Fibroblast of upper back skin (primary cell): Measurements from ENCODE around the gene GRK5.
"Not testable (repeated sequence)": the region's sequence is repeated elsewhere in the genome, so short reads cannot be mapped to it uniquely, and the experiment has no call there.

Source experiments
- DNase-seq: peaks from one replicate; pipeline ENCODE4 v3.0.0-alpha.2; 2013

The GRK5 gene

DNA sequence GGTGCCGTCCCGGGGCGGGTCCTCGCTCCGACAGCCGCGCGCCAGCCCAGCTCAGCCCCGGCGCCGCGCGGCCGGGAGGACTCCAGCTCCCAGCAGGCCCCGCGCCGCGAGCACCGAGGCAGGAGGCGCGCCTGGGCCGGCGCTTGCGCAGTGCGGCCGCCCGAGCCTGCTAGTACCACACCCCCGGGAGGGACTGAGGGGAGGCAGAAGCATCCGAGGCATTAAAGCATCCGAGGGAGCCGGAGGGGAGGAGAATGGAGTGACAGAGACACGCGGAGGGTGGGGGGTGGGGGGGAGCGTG is at the start of gene GRK5:
Gene GRK5, plus strand, starts transcription at position 206 of the 301 bp plus-strand sequence. CDS start 347 bp downstream, outside the sequence.
- DNase-seq, result peak; percentile 97

DNA sequence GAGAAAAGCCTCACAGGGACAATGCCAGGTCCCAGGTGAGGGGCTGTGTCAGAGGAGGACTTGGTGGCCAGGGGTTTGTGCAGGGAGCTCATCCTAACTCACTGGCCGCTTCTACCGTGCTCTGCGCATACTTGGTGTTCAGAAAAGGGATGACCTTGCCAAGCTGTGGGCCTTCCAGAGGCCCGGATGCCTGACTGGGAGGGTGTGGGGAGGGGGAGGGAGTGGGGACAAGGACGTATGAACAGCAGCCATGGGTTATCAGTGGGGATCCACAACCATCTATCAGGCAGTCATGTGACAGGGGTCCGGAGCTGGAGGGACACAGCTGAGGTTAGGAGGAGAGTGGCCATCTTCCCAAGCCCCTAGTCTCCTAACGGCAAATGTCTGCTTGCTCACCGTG is 48.0 kb upstream of the GRK5 start:
- no peak for DNase-seq

DNA sequence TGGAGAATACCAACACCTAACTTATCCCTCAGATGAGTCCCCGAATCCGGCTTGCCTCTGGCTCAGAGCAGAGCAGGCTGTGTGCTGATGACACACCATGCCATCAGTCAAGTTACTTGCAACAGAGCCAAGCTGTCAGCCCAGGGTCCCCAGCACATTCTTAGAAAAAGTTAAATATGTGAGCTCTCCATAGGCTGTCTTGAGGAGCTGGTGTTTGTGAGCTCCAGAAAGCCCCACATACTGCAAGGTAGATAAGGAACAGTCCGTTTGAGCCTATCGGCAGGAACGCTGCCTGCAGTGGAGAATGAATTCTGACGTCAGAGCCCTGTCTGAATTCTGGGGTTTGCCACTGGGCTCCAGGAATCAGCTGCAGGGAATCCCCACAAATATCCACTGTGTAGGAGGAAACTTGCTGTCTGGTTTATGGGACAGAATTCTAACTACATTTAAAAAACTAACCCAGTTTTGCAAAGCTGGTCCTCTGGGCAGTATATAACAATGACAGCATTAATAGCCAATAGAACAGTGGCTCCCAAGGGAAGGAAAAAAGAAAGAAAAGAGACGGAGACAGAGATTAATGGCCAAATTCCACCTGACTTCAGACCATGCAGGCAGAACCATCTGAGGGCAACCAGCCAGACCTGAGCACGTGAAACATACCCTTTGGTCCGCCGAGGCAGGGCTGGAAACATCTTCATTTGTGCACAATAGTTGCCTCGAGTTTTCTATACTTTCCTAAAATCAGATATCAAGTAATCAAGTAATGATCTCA is 45.5 kb upstream of the GRK5 start:
- peak; percentile 67 for DNase-seq

DNA sequence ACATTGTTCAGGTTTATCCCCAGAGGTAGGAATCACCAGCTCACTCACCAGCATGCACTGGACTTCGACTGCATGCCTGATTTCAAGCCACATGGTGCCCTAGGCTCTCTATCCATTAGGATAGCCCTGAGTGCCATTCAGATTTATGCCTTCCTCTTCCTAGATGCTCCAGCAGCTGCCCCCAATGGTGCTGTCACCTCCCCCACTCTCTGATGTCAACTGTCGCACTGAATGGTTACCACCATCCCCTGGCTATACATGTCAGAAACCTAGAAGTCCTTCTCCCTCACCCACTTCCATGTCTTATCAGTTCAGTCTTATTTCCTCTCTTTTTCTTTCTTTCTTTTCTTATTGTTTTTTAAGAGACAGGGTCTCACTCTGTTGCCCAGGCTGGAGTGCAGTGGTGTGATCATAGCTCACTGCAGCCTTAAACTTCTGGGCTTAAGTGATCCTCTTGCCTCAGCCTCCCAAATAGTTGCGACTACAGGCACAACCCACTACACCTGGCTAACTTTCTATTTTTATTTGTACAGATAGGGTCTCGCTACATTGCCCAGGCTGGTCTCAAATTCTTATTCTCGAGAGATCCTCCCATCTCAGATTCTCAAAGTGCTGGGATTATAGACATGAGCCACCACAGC is 44.8 kb upstream of the GRK5 start:
- no peak for DNase-seq

DNA sequence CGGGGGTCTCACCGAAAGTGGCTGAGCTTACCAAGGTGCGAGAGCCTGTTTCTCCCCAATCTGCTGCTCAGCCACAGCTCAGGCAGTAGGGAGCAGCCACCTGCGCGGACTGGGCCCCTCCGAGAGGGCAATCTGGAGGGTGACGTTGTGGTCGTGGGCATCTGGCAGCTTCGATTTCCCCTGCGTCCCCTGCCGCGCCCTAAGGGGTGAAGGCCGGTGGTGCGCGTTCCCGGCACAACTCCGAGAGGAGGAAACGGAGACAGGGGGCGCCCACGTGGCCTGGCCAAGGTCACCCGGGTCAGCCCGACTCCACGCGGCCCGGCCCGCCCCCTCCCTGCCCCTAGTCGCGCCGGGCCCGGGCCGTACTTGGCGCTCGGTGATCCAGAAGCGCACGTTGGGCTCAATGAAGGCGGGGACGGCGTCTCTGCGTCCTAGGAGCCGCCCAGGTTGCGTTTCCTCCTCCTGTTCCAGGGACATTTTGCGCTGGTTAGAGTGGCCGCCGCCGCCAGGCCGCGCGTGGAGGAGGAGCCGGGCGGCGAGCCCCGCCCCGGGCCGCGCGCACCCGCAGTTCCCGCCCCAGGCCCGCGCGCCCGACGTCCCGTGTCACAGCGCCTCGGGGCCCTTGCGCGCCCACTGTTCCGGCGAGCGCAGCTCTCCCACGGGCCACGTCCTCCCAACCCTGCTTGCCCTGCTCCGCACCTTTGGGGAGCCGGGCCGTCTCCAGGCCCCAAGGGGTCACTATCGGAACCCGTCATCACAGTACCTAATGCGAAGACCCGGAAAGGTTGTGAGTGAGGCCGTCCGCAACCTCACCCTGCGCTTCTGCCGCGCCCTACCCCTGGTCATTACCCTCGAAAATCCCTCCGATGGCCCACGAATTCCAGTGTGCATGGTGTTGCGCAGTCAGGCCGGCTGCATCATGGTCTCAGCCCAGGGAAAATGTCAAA is 41.9 kb upstream of the GRK5 start, which contains the start of gene SFXN4:
Gene SFXN4, minus strand, starts transcription at position 544 of the 947 bp plus-strand sequence. Its CDS starts 67 bp downstream, at position 477.
- DNase-seq, result peak; percentile 43

DNA sequence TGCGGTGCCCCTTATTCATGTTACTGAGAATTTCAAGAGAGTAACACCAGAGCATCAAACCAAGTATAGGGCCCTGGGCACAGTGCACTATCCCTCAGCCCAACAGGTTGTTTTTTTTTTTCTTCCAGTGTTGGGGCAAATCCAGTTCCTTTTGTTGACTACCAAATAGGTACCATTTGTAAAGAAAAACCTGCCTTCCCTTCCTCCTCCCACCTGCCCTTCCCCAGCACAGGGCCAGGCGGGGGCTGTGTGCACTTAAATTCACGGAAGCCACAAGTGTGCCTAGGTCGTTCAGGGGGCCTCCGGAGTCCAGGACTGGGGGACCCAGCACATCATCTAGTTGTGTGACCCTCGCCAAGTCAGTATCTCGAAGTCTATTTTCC is 41.3 kb upstream of the GRK5 start:
- no peak for DNase-seq

DNA sequence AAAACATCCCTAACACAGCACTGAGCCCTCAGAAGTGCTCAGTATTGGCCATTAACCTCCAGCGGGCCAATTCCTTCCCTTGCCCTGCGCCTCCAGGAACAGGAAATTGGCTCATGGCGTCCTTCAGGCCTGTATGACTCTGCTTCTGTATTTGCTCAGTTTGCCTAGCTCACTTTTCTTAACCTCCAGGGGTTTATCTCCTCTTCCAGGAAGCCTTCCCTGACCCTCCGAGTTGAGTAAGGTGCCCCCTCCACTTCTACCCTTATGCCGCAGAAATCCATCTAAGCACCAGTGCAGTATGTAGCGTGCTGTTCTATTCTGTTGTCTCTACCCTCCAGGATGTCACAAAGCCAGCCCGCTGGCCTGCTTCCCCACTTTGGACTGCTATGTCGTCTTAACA is 40.8 kb upstream of the GRK5 start:
- DNase-seq, result no peak

DNA sequence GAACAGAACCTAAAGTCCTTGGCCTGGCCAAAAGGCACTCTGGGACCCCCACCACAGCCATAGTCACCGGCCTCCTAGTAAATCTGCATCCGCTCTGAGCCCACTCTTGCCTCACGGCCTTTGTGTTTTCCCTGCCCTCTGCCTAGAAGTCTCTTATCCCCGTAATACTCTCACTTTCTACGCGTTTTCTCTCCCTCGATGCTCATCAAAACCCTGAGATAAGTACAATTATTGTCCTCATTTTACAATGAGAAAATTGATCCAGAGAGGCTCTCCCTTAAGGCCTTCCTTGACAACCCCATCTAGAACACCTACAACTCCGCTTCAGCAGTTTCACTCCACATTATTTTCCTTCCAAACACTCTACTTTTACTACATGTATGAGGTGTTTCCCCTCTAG is 40.3 kb upstream of the GRK5 start:
- DNase-seq, result no peak

DNA sequence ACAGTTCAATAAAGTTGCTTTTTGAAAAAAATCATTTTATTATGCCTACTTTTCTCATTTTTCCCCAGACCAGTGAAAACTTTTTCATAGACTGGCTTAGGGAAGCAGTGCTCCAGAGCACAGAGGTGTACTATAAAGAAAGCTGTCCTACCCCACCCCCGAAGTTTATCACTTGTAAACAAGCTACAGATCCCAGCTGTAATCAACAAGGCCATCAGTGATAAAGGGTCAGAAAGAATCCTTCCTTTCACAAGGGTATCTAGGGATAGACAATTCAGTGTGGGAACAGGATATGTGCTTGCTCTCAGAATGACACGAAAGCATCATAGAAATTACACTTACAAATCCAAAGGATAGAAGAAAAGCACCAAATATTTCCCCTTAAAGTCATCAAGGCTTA is 33.3 kb upstream of the GRK5 start:
- no peak for DNase-seq

DNA sequence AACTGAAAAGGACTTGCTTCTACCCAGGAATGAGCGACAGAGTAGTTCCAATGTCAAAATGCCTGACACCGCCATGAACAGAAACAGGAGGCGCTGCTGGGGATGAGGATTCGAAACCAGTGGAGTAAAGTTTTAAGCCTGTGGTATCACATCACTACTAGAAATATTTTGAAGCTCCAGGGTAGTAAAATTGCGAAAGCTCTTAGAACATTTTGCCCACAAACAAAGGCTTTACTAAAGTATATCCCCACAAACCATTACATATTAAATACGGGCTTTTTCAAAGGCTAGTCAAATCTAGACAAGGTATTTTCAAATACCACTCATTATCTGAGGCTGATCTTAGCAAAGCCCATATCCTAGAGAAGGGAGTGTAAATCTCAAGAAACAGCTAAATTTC is 31.2 kb upstream of the GRK5 start:
- DNase-seq, result no peak

DNA sequence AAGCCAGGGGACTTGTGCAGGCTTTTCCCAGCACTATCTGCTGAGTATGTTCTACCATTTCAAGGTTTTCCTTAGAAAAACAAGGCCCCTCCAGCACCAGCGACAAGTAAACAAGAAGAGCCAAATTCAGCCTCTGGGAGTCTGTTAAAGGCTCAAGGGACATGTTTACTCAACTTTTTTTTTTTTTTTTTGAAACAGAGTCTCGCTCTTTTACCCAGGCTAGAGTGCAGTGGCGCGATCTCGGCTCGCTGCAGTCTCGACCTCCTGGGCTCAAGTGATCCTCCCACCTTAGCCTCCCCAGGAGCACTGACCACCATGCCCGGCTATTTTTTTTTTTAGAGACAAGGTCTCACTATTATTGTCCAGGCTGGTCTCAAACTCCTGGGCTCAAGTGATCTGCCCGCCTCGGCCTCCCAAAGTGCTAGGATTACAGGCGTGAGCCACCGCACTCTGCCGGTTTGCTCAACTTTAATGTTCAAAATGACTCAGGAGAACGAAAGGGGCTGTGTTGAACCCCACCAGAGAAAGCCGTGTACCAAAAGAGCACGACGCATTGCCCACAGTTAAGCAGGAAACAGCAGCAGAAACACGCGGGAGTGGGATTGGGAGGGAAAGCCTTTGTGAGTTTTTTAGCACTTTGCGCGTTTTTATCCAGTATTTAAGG is 29.5 kb upstream of the GRK5 start:
- DNase-seq, result peak; percentile 24

DNA sequence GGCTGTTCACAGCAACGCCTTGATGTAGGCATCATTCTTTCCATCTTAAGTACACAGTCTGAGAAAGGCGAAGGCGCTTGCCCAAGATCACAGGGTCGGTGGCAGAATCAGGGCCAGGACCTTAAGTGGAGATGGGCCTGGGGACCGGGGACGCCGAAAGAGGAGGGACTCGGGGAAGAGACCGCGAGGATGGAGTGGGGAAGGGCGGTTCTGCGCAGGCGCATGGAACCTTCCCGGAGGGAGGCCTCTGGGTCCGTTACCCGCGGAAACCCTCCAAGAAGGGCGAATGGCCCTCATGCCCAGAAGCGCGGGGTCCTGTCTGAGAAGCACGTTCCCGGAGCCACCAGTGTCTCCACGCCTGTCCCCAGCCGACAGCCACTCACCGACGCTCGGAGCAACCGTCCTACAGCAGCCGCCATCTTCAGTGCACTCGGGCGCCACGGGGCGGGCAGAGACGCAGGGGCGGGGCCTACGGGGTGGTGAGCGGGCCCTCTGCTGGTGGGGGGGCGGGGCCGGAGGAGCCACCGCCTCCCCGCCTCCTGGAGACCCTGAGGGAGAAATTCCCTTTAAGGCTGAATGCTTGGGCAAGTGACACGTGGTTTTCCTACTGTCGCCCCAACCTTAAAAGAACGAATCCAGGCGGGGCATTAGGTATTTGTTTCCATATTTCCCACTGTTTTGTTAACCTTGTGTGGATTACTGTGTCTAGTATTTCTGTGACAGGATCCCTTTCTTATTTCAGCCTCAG is 28.8 kb upstream of the GRK5 start, which contains the start of gene PRDX3:
Gene PRDX3, minus strand, starts transcription at position 441 of the 748 bp plus-strand sequence. Its CDS starts 22 bp downstream, at position 419.
- DNase-seq, result peak; percentile 91

DNA sequence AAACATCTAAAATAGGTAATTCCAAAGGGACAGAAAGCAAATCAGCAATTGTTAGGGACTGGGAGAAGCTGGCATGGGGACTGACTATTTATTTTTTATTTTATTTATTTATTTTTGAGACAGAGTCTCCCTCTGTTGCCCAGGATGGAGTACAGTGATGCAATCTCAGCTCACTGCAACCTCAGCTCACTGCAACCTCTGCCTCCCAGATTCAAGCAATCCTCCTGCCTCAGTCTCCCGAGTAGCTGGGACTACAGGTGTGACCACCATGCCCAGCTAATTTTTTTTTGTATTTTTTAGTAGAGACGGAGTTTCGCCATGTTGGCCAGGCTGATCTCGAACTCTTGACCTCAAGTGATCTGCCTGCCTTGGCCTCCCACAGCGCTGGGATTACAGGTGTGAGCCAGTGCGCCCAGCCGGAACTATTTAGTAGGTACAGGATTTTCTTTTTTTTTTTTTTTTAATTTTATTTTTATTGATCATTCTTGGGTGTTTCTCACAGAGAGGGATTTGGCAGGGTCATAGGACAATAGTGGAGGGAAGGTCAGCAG is 26.4 kb upstream of the GRK5 start:
- not testable (repeated sequence) for DNase-seq

DNA sequence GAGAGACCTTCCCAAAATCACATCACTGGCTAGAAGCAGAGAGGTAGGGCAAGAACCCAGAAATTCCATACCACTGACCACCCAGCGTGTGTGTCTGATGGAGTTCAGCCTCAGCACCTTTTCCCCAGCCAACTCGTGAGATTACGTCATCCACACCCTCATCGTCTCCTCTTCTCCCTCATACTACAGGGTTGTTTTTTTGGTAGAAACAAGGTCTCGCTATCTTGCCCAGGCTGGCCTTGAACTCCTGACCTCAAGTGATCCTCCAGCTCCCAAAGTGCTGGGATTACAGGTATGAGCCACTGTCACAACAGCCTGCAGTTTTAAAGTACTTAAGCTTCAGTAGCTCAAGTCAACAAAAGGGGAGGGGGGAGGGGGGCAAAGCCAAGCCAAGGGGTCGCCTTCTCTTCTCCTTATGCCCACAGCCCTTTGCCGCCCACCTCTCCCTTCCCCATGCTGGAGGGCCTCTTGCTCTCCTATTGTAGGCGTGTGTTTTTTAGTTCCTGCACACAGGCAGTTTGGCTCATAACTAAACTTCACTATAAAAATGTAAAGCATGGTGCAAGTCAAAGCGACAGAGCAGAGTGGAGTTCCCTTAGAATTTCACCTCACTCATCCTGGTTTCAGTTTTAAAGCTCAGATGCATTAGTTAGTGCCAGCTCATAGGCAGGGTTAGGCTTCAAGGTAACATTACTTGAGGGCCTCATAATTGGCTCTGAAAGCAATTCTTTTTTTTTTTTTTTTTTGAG is 23.5 kb upstream of the GRK5 start:
- no peak for DNase-seq

DNA sequence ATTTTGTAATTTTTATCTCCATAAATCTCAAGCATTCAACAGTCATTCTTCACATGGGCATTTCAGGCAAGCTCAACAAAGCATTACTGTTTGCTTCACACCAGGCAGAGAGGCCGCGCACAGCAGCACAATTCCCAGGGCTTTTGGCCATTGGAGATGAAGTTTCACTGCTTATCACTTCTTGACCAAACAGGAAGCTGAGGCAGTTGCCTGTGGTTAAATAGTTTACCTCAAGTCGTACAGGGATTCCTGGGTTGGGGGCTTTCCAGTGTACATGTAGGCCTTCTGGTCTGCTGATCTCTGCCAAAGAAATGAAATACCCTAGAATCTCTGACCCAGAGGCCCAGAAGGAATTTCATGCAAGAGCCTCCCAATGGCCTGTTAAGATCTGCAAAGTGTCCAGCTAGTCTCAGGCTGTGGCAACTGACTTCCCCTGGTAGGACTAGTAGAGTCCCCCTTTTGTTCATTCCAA is 17.5 kb upstream of the GRK5 start:
- DNase-seq, result peak; percentile 62

DNA sequence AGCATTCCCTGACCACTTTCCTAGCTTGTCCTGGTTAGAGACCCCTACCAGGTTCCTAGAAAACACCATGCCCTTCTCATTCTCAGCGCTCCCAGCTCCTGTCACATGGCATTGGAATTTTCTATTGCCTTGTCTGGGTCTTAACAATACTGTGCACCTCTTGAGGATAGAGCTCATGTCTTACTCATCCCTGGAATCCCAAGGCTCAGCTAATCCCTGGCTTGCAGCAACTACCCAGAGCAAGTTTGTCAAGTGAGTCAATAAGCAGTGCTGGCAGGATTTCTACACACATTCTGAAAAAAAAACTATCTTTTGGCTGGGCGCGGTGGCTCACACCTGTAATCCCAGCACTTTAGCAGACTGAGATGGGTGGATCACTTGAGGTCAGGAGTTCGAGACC is 17.0 kb upstream of the GRK5 start:
- DNase-seq, result peak; percentile 98

DNA sequence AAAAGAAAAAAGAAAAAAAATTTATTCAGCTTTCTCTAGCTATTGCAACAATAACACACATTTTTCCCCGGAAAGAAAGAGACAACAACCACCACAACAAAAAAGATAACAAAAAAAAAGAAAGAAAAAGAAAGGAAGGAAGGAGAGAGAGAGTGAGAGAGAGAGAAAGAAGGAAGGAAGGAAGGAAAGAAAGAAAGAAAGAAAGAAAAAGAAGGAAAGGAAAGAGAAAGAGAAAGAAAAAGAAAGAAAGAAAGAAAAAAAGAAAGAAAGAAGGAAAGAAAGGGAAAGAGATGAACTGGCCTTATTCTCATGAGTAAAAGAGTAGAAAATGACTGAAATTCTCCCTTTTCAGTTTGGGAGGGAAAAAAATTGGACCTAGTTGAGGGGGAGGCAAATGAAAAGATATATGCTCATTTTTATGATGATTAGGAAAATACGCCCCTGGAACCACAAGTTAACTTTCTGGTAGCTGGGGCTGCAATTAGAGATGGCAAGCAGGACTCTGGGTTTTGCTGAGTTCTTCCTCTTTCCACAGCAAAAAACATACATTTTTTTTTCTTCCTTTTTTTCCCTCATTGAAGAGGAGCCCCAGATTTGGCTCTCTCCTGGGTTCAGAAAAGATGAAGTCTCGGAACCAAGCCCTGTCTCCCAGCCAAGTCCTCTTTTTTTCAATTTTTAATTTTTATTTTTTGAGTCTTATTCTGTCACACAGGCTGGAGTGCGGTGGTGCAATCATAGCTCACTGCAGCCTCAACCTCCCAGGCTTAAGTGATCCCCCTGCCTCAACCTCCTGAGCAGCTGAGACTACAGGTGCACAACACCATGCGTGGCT is 16.2 kb upstream of the GRK5 start:
- no peak for DNase-seq

DNA sequence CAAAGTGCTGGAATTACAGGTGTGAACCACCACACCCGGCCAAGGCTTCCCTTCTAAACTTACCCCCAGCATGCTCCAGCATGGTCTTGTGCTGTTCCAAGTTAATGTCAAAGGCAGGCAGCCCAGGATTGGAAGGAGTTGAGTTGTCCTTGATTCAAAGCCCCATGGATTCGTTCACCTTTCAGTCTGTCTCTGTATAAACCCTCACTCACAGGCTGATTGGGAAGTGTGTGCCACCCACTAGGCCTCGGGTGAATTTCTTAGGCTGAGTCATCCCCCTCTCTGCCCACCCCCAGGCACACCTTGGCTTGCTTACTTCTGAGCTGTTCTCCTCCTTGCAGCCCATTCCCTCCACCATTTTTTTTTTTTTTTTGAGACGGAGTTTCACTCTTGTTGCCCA is 15.5 kb upstream of the GRK5 start:
- DNase-seq, result no peak

DNA sequence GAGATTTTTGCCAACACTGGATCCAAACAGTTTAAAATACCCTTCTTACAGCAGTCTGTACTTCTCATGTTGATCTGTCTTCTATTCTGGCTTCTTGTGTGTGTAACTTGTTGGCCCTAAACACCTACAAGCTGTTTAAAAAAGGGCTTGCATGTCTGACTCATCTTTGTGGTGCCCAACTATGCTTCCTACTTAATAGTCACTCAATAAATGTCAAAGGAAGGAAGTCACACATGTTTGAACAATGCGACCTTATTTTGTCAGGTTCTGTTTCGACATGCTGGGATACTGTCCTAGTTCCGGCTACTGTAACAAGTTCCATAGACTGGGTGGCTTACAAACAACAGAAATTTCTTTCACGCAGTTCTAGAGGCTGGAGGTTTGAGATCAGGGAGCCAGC is 9.4 kb upstream of the GRK5 start:
- peak; percentile 57 for DNase-seq

DNA sequence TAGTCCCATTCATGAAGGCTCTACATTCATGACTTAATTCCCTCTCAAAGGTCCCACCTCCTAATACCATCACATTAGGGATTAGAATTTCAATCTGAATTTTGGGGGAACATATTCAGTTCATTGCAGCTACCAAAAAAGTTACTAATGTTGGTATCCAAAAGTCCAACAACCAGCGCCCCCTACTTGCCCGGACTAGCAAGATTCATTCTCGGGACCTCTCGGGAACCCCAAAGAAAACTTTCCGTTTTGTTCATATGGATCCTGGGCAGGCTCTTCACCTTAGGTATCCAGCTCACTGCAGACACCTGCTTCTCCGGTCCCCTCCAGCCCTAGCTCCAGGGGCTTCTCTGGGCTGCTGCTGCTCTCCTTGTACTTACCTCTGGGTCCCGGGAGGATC is 8.9 kb upstream of the GRK5 start:
- no peak for DNase-seq
